Measurements from ENCODE around the gene FOXJ3.

FOXJ3 gene

GRCh38 chr1:42311138-42311537, 23.9 kb downstream of the FOXJ3 start:
- DNase-seq (ENCODE audit: low read depth in 2 of 2) = no peak

- no peak for DNase-seq (ENCODE audit: low read depth in 2 of 2)
These were observed 28.1 kb downstream of the FOXJ3 start for GRCh38 chr1:42306977-42307376.

DNA sequence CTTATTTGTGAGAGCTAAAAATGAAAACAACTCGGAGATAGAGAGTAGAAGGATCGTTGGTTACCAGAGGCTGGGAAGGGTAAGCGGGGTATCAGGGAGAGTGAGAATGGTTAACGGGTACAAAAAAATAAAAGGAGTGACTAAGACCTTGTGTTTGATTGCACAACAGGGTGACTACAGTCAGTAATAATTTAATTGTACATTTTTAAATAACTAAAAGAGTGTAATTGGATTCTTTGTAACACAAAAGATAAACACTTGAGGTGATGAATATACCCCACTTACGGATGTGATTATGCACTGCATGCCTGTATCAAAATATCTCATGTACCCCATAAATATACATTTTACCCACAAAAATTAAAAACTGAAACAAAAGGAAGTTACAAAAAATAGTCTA, 29.4 kb downstream of the FOXJ3 start:
- DNase-seq (ENCODE audit: low read depth in 2 of 2) = no peak

DNA sequence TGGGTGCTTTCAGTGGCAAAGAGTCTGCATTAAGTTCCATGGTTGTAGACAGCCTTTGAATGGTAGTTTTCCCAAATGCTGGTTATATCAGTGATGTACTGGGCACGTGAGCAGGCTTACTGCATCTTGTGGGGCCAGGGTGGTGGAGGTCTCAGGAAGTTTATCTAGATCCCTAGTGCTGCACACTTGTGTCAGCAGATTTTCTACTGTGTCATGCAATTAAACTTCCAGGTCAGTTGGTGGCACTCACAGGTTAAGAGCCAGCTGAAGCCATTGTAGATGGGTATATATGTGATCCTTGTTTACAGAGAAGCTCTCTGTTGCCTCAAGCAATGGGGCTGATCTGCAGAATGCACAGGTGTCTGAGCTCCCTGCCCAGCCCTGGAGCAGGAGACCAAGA, 33.0 kb downstream of the FOXJ3 start:
- no peak for DNase-seq (ENCODE audit: low read depth in 2 of 2)

DNA sequence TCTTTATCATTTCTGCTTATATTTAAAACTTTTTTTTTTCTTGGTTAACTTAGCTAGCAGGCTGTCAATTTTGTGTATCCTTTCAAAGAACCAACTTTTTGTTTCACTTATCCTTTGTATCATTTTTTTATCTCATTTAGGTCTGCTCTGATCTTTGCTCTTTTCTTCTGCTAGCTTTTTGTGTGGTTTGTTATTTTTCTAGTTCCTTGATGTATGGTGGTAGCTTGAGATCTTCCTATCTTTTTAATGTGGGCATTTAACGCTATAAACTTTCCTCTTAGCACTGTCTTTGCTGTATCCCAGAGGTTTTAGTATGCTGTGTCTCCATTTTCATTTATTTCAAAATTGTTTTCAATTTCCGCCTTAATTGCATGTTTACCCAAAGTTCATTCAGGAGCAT, 36.5 kb downstream of the FOXJ3 start:
- no peak for DNase-seq (ENCODE audit: low read depth in 2 of 2)

GRCh38 chr1:42295816-42296215, 39.2 kb downstream of the FOXJ3 start:
- no peak for DNase-seq (ENCODE audit: low read depth in 2 of 2)

DNA sequence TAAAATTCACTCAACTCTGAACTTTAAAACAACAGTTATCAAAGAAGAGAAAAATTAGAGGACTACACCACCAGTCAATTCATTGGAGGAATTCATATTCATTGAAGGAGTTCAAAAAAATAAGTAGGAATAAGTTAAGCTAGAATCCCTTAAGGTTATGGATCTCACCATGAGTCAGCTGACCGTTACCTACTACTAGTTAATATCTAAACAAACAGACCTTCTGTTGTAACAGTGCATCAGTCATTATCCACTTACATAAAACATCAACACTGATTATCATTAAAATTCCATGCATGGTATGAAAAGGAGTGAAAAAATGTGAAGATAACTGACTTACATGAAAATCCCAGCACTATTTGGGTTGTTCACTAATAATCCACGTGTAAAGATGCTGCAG, 44.9 kb downstream of the FOXJ3 start:
- no peak for DNase-seq (ENCODE audit: low read depth in 2 of 2)

DNA sequence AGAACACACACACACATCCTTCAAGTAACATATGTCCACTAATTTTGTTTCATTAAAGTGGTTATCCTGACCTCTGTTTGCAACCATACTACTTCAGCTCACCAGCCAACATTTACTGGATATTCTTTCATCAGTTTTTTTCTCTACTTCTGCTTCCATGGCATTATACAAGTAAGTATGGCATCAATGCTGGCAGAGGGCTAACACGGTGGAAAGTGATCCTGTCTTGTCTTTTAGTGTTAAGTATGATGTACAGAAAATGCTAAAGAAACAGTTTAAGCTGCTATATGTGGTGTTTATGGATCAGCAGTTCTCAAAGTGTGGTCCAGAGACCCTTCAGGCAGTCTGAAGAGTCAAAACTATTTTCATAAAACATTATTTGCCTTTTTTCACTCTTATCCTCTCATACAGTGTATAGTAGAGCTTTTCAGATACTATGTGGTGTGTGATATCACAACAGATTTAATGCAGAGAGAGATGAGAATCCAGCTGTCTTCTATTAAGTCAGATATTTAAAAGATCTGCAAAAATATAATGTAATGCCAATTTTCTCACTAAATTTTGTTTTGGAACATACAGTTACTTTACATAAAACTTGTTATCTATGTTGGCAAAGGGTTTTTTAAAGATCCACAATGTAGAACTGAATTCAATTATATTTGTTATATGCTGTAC, 46.6 kb downstream of the FOXJ3 start:
- no peak for DNase-seq (ENCODE audit: low read depth in 2 of 2)

GRCh38 chr1:42282867-42283583, 52.0 kb downstream of the FOXJ3 start:
- no peak for DNase-seq (ENCODE audit: low read depth in 2 of 2)

DNA sequence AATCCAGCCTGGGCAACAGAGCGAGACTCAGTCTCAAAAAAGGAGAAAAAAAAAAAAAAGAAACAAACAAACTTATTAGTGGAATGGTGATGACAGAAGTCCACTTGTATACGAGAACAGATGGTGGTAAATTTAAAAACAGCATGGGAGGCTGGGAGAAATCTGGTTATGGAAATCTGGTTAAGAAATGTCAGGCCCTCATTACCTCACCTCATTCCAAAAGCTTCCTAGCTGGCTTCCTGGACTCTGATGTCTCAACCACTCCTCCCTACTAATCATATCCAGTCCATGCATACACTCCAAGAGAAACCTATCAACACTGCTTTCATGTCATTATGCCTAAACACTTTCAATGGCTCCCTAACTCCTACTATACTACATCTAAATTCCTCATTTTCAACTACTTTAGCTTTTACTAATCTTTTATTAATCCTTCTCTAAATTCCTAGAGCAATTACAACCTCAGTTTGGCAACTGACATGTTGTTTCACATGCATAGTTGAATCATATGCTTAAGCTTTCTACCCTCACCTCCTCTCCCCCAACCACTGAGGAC, 52.9 kb downstream of the FOXJ3 start:
- DNase-seq (ENCODE audit: low read depth in 2 of 2) = no peak

DNA sequence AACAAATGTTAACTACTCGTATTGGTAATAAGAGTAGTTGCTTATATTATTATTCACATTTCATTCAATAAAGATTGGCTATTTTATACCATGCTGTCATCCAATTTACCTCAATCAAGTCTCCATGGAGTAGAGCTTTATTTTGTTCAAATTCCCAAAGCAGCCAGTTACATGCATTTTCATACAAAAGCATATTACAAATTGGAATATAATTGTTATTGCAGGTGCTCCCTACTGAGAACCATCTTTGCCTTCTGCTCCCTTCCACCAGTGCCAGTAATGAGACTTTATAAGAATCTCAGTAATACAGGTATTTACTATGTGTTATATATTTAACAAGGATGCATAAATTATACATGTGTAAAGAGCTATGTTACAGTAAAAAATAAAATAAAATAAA, 54.2 kb downstream of the FOXJ3 start:
- no peak for DNase-seq (ENCODE audit: low read depth in 2 of 2)

GRCh38 chr1:42279055-42279454, 56.0 kb downstream of the FOXJ3 start:
- DNase-seq (ENCODE audit: low read depth in 2 of 2) = no peak

DNA sequence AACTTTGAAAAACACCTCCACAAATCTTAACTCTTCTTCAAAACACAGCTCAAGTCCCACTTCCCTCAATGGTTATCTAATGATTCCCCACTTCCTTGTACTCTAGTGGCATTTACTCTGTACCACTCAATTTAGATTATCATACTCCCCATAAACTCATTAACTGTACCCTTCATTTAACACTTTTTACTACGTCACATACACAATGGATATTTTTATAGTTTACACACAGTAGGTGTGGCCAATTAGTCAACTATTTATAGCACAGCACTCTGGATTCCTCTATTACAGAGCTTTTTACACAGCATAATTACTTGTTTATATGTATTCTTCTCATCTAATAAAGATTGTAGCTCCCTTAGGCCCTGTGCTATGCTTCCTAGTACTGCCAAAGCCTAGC, 62.1 kb downstream of the FOXJ3 start:
- DNase-seq (ENCODE audit: low read depth in 2 of 2) = no peak

- DNase-seq (ENCODE audit: low read depth in 2 of 2) = no peak
These were observed 67.1 kb downstream of the FOXJ3 start for GRCh38 chr1:42267904-42268303.

GRCh38 chr1:42266253-42267135, 68.5 kb downstream of the FOXJ3 start:
- DNase-seq (ENCODE audit: low read depth in 2 of 2) = no peak

DNA sequence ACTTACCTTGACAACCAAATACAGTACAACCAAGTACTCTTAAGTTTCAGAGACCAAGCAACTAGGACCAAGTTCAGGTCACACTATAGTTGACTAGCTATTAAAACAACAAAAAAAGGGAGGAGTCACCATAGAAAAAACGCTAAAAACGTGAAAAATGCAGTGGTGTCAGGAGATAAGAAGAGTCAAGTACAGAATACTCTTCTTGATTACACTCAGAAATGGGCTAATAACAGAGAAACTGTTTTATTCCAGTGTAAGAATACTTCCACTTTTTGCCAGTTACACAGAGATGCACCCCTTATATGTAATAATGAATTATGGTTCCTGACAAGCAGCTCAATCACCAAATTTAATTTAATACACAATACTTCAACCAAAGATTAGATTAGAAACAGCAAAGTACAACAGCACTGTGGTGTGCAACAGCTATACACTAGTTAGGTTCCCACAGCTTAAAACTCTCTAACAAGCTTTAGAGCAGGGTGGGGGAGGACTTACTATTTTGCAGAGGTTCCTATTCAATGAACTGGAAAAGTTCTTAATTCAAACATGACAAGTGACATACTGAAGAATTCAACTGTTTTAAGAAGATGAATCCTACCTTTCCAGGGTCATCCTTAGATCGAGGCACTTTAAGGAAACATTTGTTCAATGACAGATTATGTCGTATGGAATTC, 70.4 kb downstream of the FOXJ3 start:
- DNase-seq (ENCODE audit: low read depth in 2 of 2) = no peak

DNA sequence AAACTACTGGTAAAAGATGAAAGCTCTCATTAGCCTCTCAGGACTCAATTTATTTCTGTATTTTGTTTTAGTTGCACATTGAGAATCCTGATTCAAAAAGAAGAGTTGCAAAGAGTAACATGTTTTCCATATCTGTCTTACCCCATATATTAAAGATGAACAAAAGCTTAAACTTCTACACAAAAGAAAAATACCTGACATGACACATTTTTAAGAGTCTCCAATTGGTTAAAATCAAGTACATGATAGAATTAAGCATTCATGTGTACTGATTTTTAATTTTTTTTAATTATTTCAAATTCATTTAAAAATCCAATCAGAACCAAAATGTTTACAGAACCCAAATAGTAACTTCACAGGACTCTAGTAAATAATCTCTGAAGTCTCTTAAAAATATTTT, 72.0 kb downstream of the FOXJ3 start:
- DNase-seq (ENCODE audit: low read depth in 2 of 2) = no peak

- DNase-seq (ENCODE audit: low read depth in 2 of 2) = no peak
These were observed 74.5 kb downstream of the FOXJ3 start for GRCh38 chr1:42260376-42261070.

DNA sequence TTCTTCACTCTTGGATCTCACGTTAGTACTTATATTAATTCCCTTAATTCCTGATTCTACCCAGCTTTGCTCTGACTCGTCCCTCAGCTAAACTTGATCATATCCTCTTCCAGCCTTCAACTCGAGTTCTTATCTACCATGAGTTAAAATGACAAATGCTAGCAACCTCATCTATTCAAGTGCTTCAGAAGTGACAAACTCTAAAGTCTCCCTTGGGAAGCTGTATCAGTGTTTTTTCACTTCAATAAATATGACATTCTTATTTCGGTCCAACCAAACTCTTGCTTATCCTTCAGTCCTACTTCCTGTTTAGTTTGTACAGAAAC, 75.3 kb downstream of the FOXJ3 start:
- no peak for DNase-seq (ENCODE audit: low read depth in 2 of 2)

DNA sequence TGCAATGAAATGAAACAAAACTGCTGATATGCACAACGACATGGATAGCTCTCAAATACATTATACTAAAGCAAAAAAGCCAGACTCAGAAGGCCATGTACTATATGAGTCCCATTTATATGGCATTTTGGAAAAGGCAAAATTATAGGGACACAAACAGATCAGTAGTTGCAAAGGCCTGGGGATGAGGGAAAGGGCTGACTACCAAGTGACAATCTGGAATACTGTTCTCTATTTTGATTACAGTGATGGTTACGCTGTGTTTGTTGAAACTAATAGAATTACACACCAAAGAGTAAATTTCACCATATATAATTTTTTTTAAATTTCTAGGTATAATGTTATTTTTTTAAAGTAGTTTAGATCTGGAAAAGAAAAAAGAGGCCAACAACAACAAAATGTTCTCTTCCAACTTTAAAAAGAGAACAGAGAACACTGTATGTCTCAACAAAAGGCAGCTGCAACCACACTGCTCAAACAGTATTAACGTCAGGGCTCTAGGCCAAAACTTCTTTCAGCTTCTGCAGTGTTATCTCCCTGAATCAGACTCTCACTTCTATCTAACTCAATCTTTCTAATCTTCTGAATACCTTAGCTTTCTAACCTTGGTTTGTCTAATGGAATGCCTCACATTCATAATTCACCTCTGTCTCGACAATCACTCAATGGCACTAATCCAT, 75.8 kb downstream of the FOXJ3 start:
- DNase-seq (ENCODE audit: low read depth in 2 of 2) = no peak

DNA sequence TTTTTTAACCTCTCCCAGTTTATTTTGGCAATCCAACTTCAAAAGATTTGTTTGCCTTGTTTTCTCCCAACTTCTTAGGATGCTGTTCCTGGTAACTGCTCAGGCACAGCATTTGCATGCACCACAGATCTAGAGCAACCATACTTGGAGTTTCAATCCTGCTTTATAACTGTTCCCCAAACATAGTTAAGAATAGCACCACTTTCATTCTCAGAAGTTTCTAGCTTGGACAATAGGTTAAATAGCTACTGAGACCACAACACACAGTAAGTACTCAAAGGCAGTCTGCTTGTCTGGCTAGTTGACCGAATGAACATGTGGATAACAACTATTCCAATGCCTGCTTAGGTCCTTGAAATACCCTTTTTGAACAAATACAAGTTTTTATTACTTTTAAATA, 76.8 kb downstream of the FOXJ3 start:
- no peak for DNase-seq (ENCODE audit: low read depth in 2 of 2)
